Stimulated activated CD4-positive, alpha-beta T cell treated with anti-CD3 and anti-CD28 coated beads, Interleukin-12 subunit alpha, Interleukin-12 subunit beta, amount 100 ng/mL, for 24 hours (primary cell): Measurements from ENCODE around the gene HTT.
"Not testable (repeated sequence)": the region's sequence is repeated elsewhere in the genome, so short reads cannot be mapped to it uniquely, and the experiment has no call there.

Source experiments
- DNase-seq, 2 experiments: peaks; one replicate each; pipeline ENCODE4 v3.0.0-alpha.2; 2020; ENCODE audit warnings: low read depth in 2 of 2

HTT gene

GRCh38 chr4:3121596-3121995 is 47.1 kb downstream of the HTT start:
- no peak for DNase-seq

GRCh38 chr4:3122081-3122563 is 47.6 kb downstream of the HTT start:
- no peak for DNase-seq

- no peak for DNase-seq
These were observed 48.7 kb downstream of the HTT start for GRCh38 chr4:3123181-3123671.

GRCh38 chr4:3124070-3124767 is 49.7 kb downstream of the HTT start:
- DNase-seq: no peak

- DNase-seq: no peak
These were observed 52.6 kb downstream of the HTT start for GRCh38 chr4:3127112-3127511.

- DNase-seq: no peak
These were observed 53.6 kb downstream of the HTT start for GRCh38 chr4:3128058-3128457.

GRCh38 chr4:3128976-3129375 is 54.5 kb downstream of the HTT start:
- DNase-seq: no peak

GRCh38 chr4:3130201-3130600 is 55.7 kb downstream of the HTT start:
- no peak for DNase-seq

- no peak for DNase-seq
These were observed 56.3 kb downstream of the HTT start for GRCh38 chr4:3130826-3131225.

GRCh38 chr4:3134201-3134600 is 59.7 kb downstream of the HTT start:
- no peak for DNase-seq

GRCh38 chr4:3135155-3136011 is 60.9 kb downstream of the HTT start:
- DNase-seq: no peak

- no peak for DNase-seq
These were observed 62.0 kb downstream of the HTT start for GRCh38 chr4:3136454-3136853.

GRCh38 chr4:3137908-3138307 is 63.4 kb downstream of the HTT start:
- DNase-seq: no peak

GRCh38 chr4:3145234-3145924 is 70.9 kb downstream of the HTT start:
- no peak for DNase-seq

- DNase-seq: no peak
These were observed 74.4 kb downstream of the HTT start for GRCh38 chr4:3148926-3149325.

GRCh38 chr4:3151238-3151637 is 76.8 kb downstream of the HTT start:
- DNase-seq: not testable (repeated sequence)

GRCh38 chr4:3157366-3157765 is 82.9 kb downstream of the HTT start:
- no peak for DNase-seq

GRCh38 chr4:3158841-3159240 is 84.4 kb downstream of the HTT start:
- no peak for DNase-seq

- DNase-seq: no peak
These were observed 86.0 kb downstream of the HTT start for GRCh38 chr4:3160438-3160837.

GRCh38 chr4:3161044-3161443 is 86.6 kb downstream of the HTT start:
- DNase-seq: not testable (repeated sequence)

- not testable (repeated sequence) for DNase-seq
These were observed 92.0 kb downstream of the HTT start for GRCh38 chr4:3166434-3166833.

- no peak for DNase-seq
These were observed 93.5 kb downstream of the HTT start for GRCh38 chr4:3168029-3168428.
